Lower leg skin (tissue), 4 donors: ENCODE data around the gene PTPRN2. TPM values are rescaled to one million over a fixed set of nuclear protein-coding genes. Genes with fewer than 3 reads are reported as not detected.

Experiments used
- DNase-seq, 2 donors: peaks; one replicate each; pipeline ENCODE4 v3.0.0-alpha.2; 2019; ENCODE audit warnings: low spot score in 2 of 2
- H3K4me3 ChIP-seq: fragments of 200-600 bp; sonication (generic); 2 replicates; pipeline ENCODE4 v1.5.1; 2017; ENCODE audit warnings: mild to moderate bottlenecking, low read depth; ENCODE audit not compliant: poor library complexity, severe bottlenecking
- POLR2A ChIP-seq, 2 donors: fragments of 450-650 bp; IDR thresholded peaks; one replicate each; pipeline ENCODE4 v1.6.1; 2016 to 2017; ENCODE audit warnings: antibody characterized with exemption in 2 of 2, mild to moderate bottlenecking in 1 of 2, moderate library complexity in 1 of 2
- WGBS, 2 donors: methylation state at CpG; one replicate each; pipeline ENCODE4 v1.1.5; 2018; 5-methylcytosine and 5-hydroxymethylcytosine counted together
- intact Hi-C: fragments of 100-400 bp; cut with DNase I; formaldehyde crosslinking; loops from one replicate; pipeline ENCODE4 v1.15.0; 2023; ENCODE audit warnings: low total_unique reads
- total RNA-seq, 4 donors: library from RNA; depleted of rRNA; stranded (reverse); fragments of >200 nt; gene quantifications; one replicate each; pipeline ENCODE4 v1.1.0, GENCODE V29; 2016
- TF ChIP-seq, protein P1 (sequence below), 3 donors: fragments of 450-650 bp; IDR thresholded peaks; one replicate each; pipeline ENCODE4 v1.5.1; 2016; ENCODE audit warnings: antibody characterized with exemption in 3 of 3, mild to moderate bottlenecking in 3 of 3, moderate library complexity in 2 of 3

Gene PTPRN2
- total RNA-seq, 4 donors from 2014 or later = 0.11 to 1.6 (median 0.92) TPM

- H3K4me3 ChIP-seq = no peak overlapping the region
- TF ChIP-seq, protein P1, sequence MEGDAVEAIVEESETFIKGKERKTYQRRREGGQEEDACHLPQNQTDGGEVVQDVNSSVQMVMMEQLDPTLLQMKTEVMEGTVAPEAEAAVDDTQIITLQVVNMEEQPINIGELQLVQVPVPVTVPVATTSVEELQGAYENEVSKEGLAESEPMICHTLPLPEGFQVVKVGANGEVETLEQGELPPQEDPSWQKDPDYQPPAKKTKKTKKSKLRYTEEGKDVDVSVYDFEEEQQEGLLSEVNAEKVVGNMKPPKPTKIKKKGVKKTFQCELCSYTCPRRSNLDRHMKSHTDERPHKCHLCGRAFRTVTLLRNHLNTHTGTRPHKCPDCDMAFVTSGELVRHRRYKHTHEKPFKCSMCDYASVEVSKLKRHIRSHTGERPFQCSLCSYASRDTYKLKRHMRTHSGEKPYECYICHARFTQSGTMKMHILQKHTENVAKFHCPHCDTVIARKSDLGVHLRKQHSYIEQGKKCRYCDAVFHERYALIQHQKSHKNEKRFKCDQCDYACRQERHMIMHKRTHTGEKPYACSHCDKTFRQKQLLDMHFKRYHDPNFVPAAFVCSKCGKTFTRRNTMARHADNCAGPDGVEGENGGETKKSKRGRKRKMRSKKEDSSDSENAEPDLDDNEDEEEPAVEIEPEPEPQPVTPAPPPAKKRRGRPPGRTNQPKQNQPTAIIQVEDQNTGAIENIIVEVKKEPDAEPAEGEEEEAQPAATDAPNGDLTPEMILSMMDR (IDR thresholded peaks at IDR 0.05) = no peak
- TF ChIP-seq POLR2A (IDR thresholded peaks at IDR 0.05) = no peak
- intact Hi-C loops = no loop called here
- DNase-seq = peak in 1 of 2 donors; percentile 34
- 79 to 82% methylated on average over 2 of the region's 2 CpGs for WGBS, 2 donors
Observed at GRCh38 chr7:157969995-157970394, 617.6 kb downstream of the PTPRN2 start.

- DNase-seq = no peak
- intact Hi-C loops = no loop called here
- no peak for TF ChIP-seq POLR2A (IDR thresholded peaks at IDR 0.05)
- TF ChIP-seq, protein P1 (IDR thresholded peaks at IDR 0.05) = no peak
- H3K4me3 ChIP-seq = no peak overlapping the region
- WGBS, 2 donors = 76 to 88% methylated on average over 1 of the region's 1 CpG
Observed at GRCh38 chr7:157966490-157966889, 621.1 kb downstream of the PTPRN2 start.

- DNase-seq = peak in 1 of 2 donors; percentile 56
- intact Hi-C loops = loop anchor here (5.0 kb wide), 1 partner anchor 1212 kb away; no protein-coding TSS in a partner anchor
- TF ChIP-seq POLR2A (IDR thresholded peaks at IDR 0.05) = no peak
- TF ChIP-seq, protein P1 (IDR thresholded peaks at IDR 0.05) = no peak
- 92 to 95% methylated on average over 8 of the region's 8 CpGs for WGBS, 2 donors
- H3K4me3 ChIP-seq = no peak overlapping the region
Observed at GRCh38 chr7:157964521-157964920, 623.1 kb downstream of the PTPRN2 start.

DNA sequence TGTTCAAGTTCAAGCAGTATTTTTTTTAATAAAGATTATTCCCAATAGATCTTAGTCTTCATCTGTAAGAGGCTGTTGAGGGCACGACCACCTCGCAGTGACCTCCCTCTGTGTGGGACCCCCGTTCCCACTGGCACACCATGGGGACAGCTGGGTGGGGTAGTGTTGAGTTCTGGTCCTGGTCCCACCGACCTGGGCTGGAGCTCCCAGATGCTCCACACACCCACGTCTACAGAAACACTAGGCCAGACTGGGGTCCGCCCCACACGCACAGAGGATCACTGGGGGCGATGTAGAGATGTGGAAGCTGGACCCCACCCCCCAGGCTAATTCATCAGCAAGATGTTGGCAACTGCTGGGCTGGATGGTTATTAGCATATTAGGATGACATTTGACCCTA lies 623.6 kb downstream of the PTPRN2 start:
- 90% methylated on average over 8 of the region's 8 CpGs for WGBS, 2 donors
- DNase-seq = peak in 1 of 2 donors; percentile 62

GRCh38 chr7:157963526-157963925 lies 624.1 kb downstream of the PTPRN2 start:
- TF ChIP-seq, protein P1 (IDR thresholded peaks at IDR 0.05) = no peak
- no peak for TF ChIP-seq POLR2A (IDR thresholded peaks at IDR 0.05)
- intact Hi-C loops = loop anchor here (5.0 kb wide), 1 partner anchor 1211 kb away; no protein-coding TSS in a partner anchor
- no peak overlapping the region for H3K4me3 ChIP-seq
- WGBS, 2 donors = 65 to 80% methylated on average over 9 of the region's 9 CpGs
- peak in 1 of 2 donors; percentile 64 for DNase-seq

More for the DNA sequence above, 623.6 kb downstream of the PTPRN2 start:
- no peak overlapping the region for H3K4me3 ChIP-seq
- intact Hi-C loops = loop anchor here (5.0 kb wide), 1 partner anchor 1212 kb away; no protein-coding TSS in a partner anchor
- TF ChIP-seq POLR2A (IDR thresholded peaks at IDR 0.05) = no peak
- TF ChIP-seq, protein P1 (IDR thresholded peaks at IDR 0.05) = no peak
